GM21390 (cell line): ENCODE data around the gene ETS2.
A peak's percentile ranks its signal among the peaks of the same experiment; 100 is the strongest.
"Not testable (repeated sequence)": the region's sequence is repeated elsewhere in the genome, so short reads cannot be mapped to it uniquely, and the experiment has no call there.

ENCODE experiments used
- ATAC-seq: cut with Tn5 transposase; IDR thresholded peaks from one replicate; pipeline ENCODE4 v1.9.1; 2021; ENCODE audit not compliant: unreplicated experiment

ETS2 gene

DNA sequence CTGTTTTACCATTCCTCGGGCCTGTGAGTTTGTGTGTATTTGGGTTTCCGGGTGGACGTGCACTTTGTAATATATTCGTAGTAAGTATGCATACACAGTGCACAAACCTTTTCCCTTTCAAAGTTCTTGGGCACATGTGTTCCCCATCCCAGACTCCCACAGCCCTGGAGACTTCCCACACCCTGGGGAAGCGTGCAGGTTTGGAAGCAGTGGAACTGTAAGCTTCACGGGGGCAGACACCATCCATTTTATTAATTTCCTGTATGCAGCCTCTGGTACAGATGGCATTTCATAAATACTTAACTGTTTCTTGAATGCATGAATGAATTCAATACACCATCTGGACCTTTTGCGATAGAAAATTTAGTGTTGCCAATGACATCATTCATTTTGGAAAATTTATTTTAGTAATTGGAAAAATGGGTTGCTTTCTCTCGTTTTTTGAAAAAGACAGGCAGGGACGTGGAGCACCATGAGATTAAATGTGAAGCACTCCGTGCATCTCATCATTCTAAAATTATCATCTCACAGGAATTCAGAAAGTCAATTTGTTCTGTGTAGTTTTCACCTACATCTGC is 10.8 kb downstream of the ETS2 start:
- no peak for ATAC-seq

DNA sequence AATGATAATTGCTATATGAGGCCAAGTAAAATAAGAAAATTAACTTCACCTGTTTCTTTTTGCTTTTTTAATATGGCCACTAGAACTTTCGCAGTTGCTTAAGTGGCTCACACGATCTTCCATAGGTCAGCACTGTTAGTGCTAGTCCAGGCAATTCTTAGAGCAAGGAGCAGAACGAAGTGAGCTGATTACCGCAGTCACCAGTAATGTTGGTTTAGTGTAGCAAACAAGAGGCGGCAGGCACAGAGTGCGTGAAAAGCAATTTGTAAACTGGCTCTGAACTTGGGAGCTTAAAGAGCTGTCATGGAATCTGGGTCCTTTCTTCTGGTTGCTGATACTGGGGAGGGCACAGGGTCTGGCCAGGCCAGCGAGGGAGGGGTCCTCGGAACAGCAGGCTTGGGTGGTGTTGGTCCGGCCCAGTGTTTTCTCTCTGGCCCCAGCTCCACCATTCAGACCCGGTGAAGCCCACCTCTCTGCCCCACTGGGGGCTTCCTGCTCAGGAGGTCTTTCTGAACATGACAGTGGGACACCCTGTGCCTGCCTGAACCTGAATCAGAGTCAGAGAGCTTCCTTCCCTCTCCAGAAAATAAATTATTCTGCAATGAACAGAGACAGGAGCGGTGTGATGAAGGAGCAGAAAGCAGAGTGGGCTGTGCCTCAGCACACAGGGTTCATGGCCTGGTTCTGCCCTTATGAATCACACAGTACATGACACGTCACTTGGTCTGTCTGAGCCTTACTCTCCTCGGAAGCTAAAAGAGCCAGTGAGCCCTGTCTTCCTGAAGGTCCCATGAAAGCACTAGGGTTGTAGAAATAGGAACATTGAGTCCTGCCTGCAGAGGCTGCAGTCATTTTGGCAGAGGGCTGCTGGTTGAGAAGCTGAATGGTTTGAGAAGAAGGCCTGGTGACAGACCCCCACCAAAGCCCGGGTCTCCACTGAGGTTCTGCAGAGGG is 11.9 kb downstream of the ETS2 start:
- ATAC-seq: no peak

DNA sequence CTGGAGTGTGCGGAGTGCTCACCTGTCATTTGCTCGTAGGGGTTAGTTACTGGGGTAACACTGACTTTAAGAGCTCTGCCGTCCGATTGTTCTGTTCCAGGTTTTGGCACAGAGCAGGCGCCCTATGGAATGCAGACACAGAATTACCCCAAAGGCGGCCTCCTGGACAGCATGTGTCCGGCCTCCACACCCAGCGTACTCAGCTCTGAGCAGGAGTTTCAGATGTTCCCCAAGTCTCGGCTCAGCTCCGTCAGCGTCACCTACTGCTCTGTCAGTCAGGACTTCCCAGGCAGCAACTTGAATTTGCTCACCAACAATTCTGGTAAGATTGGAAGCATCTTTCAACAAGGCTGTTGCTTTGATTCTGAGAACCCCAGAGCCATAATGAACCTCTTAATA is 12.6 kb downstream of the ETS2 start:
- no peak for ATAC-seq

DNA sequence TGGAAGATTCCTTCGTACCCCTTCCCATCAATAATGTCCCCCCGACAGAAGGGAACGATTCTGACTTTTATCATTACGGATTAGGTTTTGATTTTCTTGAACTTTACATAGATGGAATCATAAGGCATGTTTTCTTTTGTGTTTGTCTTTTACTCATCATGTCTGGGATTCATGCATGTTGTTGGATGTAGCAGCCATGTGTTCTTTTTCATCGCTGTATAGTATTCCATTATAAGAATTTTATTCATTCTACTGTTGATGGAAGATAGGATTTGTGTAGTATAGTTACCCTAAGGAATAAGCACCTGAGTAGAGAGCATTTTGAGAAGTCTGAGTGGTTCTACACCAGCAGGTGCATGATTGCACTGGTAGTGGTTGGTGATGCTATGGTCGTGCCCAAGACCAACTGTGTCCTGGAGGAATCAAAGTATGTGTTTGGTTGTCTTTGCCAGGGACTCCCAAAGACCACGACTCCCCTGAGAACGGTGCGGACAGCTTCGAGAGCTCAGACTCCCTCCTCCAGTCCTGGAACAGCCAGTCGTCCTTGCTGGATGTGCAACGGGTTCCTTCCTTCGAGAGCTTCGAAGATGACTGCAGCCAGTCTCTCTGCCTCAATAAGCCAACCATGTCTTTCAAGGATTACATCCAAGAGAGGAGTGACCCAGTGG is 13.5 kb downstream of the ETS2 start:
- ATAC-seq: no peak

DNA sequence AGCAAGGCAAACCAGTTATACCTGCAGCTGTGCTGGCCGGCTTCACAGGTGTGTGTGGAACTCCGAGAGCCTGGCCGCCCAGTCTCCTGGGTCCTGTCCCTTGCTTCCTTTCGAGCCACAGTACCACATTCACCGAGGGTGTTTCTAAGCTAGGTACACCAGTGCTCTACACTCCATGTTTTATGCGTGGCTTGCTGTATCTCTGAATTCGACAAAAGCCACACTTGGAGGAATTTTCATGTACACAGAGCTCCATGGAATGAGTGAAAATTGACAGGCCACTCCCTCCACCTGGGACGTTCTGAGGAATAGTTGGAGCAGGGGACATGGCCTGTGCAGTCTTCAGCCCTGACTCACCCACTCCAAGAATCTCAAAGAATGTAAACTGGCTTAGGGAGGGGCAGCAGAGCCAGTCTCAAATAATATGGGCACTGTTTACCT is 14.0 kb downstream of the ETS2 start:
- ATAC-seq: no peak

DNA sequence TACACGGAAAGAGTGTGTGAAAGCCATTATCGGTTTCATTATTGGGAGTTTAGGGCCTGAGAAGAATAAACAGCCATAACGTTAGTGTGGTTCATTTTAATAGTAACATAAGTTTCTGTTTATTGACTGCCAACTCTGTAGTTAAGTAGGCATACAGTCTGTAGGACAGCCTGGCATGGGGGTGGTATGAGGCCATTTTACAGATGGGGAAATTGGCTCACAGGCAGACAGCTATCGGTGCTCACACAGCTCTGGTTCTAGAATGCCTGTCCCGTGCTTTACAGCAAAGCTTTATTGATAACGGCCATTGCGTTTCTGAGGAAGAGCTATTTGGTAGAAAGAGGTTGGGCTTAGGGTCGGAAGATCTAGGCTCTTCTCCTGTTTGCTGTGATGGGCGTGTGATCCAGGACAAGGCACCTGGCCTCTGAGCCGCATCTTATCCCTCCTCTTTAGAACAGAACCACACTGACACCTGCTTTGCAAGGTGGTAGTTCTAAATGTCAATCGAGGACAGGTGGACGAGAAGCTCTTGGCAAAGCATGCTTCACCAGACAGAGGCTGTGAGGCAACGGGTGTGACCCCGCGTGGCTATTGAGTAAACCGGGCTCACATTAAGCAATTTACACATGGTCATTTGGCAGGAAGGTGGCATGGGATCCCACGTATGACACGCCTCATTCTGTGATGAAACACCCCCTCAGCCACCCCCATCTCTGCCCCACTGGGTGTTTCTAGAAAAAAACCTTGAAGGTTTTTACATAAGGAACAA is 14.9 kb downstream of the ETS2 start:
- no peak for ATAC-seq

DNA sequence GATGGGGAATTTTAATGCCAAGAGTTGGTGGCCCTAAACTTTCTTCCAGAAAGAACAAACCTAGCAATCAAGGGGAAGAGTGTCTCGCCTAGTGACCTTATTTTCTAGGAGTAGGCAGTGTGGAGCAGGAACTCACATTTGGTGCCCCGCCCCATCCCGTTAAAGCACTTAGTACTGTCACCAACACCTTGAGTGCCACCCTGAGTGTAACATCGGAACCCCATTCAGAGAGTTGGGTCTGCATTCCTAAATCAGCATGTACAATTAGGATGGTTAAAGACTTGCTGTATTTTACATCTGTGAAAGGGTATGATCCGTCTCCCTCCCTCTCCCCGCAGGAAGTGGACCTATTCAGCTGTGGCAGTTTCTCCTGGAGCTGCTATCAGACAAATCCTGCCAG is 15.5 kb downstream of the ETS2 start:
- no peak for ATAC-seq

DNA sequence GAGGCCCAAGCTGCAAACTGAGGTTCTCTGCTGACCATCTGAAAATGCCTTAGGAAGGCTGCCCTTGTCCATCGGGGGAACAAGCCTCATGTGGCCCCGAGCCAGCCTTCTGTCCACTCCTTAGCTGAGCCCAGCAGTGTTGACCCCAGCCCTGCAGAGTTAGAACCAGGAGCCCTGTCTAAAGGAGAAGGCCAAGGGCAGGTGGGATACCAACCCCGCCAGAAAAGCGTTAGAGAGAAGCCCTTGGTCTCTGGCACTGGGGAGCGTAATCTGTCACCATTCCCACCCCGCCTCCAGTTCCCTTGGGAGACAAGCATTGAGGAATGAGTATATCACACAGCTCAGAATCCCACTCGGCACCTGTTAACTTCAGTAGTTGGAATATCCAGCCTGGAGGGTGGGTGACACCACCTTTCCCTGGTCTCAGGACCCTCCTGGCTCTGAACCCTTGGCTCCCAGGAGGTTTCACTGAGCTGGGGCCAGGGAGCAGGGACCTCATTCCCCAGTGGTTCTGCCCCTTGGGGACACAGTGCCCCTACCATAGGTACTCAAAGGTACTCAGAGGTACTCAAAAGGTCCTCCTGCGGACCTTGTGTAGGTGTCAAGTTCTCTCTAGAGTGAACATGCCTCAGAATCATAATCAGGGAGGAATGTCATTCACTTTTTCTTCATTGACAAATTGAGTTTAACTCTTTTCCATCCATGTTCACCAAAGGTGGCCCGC is 16.4 kb downstream of the ETS2 start:
- no peak for ATAC-seq

DNA sequence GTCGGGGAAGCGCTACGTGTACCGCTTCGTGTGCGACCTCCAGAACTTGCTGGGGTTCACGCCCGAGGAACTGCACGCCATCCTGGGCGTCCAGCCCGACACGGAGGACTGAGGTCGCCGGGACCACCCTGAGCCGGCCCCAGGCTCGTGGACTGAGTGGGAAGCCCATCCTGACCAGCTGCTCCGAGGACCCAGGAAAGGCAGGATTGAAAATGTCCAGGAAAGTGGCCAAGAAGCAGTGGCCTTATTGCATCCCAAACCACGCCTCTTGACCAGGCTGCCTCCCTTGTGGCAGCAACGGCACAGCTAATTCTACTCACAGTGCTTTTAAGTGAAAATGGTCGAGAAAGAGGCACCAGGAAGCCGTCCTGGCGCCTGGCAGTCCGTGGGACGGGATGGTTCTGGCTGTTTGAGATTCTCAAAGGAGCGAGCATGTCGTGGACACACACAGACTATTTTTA is 17.1 kb downstream of the ETS2 start:
- no peak for ATAC-seq

DNA sequence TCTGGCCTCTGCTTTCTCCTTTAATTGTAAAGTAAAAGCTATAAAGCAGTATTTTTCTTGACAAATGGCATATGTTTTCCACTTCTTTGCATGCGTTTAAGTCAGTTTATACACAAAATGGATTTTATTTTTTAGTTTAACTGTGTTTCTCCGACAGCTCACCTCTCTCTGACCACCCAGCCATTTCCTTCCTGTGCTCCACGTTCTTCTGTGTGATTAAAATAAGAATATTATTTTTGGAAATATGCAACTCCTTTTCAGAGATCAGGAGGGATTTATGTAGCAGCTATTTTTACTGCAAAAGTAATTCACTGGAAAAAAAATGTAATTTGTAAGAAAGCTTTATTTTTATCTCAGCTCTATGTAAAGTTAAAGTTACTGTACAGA is 18.0 kb downstream of the ETS2 start:
- no peak for ATAC-seq

DNA sequence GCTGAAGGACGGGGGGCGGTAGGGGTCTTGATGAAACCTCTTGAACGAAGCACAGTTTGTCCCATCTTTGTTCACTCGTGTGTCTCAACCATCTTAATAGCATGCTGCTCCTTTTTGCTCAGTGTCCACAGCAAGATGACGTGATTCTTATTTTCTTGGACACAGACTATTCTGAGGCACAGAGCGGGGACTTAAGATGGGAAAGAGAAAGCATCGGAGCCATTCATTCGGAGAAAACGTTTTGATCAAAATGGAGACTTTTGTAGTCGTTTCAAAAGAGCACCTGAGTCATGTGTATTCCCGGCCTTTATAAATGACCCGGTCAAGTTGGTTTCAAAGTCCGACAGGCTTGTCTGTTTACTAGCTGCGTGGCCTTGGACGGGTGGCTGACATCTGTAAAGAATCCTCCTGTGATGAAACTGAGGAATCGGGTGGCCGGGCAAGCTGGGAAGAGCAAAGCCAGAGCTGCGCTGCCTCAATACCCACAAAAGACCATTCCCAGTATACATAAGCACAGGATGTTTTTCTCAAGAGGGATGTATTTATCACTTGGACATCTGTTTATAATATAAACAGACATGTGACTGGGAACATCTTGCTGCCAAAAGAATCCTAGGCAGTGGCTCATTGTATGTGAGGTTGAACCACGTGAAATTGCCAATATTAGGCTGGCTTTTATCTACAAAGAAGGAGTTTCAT is 18.5 kb downstream of the ETS2 start:
- ATAC-seq: no peak

DNA sequence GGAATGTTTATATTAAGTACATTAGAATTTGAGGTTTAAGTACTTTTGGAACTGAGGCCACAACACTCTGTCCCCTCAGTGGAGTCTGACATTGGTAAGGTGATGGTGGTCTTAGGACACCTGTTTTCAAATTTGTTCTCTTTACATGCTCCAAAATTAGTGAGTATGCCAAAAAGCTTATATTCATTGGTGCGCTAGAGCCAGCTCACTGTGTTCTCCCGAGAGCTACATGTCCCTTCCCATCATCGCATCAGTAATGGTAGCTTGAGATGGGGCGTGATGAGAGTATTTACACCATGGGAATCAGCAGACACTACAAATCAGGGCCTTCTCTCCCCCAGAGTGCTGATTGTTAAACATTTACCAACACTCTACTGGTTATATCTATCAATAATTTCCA is 19.5 kb downstream of the ETS2 start:
- no peak for ATAC-seq

DNA sequence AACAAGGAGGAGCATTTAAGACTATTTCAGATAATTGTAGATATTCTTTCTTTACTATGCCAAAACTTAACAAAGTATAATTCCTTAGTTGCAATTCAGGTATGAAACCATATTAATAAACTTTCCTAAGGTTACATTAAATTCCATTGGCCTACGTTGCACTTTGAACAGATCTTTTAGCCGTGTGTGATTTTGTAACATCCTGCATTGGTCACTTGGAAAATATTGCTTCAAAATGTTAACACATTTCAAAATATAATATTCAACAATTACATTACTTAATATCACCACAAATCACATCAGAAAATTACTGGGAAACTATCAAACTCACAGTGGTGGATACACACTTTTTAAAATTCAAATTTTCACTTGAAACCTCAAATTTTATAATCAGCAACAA is 20.2 kb downstream of the ETS2 start:
- no peak for ATAC-seq

DNA sequence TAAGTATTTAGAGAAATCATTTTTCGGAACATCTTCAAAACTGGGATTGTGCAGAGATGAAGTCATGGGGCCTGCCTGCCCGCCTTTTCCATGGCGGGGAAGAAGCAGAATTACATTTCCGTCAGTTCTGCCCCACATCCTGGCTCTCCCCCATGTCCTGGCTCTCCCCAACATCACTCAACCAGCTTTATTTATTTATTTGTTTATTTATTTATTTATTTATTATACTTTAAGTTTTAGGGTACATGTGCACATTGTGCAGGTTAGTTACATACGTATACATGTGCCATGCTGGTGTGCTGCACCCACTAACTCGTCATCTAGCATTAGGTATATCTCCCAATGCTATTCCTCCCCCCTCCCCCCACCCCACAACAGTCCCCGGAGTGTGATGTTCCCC is 22.4 kb downstream of the ETS2 start:
- ATAC-seq: not testable (repeated sequence)

DNA sequence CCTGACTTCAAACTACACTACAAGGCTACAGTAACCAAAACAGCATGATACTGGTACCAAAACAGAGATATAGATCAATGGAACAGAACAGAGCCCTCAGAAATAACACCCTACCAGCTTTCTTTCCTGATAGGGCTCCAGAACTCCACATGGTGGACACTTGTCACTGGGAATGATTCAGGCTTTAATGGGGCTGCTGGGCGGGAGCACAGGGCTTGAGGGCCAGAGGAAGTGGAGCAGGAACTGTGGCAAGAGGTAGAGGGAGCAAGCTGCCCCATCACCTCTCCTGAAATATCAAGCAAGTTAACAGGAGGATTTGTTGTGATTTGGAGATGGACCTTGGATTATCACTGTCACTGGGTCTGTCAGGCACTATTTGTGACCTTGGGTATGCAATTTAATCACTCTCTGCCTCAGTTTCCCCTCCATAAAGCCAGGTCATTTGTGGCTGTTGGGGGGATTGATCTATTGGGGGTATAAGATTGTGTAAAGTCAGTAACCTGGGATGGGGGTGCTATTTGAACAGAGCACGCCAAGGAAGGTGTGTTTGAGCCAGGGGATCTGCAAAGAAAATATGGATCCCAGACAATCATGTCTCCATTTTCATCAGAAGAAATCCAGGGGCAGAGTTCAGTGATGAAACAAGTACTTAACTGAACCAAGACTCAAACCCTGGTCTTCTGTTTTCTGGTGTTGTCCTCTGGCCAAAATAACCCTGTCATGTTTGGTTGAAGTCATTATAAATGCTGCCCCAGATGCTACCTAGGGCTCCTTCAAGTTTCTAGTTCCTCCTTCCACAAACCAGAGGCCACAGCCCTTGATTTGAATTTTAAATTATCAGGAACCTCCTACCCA is 25.2 kb downstream of the ETS2 start:
- ATAC-seq: peak; percentile 76

DNA sequence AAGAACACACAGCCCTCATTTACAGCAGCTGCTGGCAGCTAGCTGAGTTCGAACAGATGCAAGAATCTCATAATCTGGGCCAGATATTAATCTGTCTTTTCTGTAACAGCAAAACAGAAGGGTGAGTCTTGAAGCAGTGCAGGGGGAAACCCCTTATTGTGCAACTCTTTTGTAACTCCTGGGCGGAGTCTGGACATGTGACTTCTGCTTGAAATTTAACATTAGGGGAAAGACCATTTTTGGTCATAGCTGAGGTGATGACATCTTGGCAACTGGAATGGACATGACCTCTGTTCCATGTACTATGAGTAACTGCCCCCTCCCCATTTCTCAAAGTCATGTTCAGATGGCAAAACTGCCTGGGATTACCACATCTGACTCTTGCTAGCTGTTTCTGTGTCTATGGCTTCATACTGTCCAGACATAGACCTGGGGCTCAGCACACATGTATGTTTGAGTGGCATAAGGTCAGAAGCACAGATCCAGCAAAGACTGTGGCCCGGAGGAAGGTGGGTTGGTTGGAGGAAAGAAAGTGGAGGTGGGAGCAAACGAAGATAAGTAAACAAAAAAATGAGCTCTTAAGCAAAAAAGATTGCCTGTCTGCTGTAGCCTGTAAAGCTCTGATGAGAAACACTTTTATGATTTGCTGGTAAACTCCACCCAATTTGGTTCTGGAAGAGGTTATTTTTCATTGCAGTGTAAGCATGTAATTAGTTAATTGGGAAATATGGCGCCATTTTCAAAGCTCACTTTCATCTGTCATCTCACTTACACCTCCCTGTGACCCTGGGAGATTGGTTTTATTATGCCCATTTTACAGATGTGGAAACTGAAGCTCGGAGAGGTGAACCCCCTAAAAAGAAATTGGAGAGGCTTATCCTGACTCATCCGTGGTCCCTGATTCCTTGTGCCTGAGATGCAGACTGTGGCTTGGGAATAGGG is 26.1 kb downstream of the ETS2 start:
- peak; percentile 79 for ATAC-seq

DNA sequence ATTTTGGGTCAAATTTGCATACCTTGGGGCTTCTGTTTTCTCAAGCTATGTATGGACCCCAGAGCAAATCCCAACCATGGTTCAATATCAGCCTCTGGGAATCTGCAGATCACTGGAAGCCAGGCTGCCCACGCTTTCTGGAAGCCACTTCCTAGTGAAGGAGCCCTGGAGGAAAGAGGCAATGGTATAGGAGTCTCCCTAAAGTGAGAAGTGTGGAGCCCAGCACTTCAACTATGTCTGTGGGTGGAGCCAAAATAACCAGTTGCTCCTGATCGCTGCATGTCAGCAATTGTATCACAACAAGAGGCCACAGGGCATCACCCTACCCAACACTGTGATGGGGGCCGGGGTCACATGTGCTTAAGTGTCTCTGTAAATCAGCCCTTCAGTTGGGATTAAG is 26.9 kb downstream of the ETS2 start:
- ATAC-seq: no peak

DNA sequence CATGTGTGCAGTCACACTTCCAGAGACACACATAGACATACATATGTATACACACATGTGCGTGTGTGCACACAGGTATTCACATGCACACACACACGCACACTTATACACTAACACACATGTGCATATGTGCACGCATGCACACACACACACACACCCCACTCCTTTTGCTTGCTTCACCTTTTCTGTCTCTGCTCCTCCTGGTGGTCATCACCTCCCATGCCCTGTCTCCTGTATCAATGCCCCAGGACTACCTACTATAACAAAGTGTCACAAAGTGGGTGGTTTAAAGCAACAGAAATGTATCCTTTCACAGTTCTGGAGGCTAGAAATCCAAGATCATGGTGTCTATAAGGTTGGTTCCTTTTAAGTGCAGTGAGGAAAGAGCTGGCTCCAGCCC is 27.4 kb downstream of the ETS2 start:
- ATAC-seq: no peak
